ENCODE measurements around the gene KRTAP1-5. TPM values are rescaled to one million over a fixed set of nuclear protein-coding genes. Genes with fewer than 3 reads are reported as not detected.

The KRTAP1-5 gene
- total and polyA plus RNA-seq, 11 donors = not detected

DNA sequence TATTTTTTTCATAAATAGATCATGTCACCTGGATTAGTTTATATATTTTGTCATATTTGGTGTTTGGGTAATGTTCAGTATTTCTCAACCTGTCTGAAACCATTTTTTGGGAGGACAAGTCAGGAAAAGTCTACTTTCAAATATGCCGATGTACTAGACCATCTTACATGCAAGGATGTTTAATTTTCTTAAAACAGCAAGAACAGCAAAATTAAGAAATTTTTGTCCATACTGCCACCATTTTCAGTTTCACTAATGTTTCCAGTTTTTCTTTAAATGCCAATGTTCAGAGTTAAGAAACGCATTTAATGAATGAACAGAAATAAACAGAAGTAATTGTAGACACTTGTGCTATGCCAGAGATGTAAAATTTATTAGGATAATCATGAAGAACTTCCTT is 33.9 kb downstream of the KRTAP1-5 start:
- DNase-seq = no peak
- H3K27me3 ChIP-seq = peaks cover 0 to 41% (median 9%) of the 10 kb centered on the region in 9 donors

DNA sequence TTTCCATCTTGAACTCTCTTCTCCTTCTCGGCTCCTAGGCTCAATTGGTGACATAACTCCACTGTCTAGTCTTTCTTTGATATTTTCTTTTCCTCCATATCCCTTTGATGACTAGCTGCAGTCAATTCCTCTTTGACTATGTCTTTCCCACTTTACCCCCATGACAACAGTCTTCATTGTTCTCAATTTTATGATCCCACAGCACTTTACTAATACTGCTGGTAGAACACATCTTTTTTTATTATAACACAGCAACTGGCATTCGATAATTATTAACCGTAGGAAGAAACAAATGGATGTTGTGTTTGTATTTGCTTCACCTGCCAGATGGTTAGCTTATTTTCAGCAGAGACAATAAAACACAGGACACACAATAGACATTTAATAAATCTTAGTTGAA is 34.3 kb downstream of the KRTAP1-5 start:
- ATAC-seq (no peak), DNase-seq (no peak)
- WGBS, 4 donors = 82 to 88% (median 84%) methylated on average over 3 of the region's 3 CpGs
- Histone ChIP-seq H3K27me3 (peaks cover 0 to 41% (median 9%) of the 10 kb centered on the region in 9 donors), H3K36me3 (no peaks in the 10 kb centered on the region), H3K4me1 (no peaks in the 10 kb centered on the region), H3K9me3 (peaks cover 0 to 3% (median 0%) of the 10 kb centered on the region in 12 donors), H3K27ac (no peak overlapping the region), H3K4me3 (no peak overlapping the region)
- no peak for TF ChIP-seq POLR2A (IDR thresholded peaks at IDR 0.05)
- TF ChIP-seq, protein P1, sequence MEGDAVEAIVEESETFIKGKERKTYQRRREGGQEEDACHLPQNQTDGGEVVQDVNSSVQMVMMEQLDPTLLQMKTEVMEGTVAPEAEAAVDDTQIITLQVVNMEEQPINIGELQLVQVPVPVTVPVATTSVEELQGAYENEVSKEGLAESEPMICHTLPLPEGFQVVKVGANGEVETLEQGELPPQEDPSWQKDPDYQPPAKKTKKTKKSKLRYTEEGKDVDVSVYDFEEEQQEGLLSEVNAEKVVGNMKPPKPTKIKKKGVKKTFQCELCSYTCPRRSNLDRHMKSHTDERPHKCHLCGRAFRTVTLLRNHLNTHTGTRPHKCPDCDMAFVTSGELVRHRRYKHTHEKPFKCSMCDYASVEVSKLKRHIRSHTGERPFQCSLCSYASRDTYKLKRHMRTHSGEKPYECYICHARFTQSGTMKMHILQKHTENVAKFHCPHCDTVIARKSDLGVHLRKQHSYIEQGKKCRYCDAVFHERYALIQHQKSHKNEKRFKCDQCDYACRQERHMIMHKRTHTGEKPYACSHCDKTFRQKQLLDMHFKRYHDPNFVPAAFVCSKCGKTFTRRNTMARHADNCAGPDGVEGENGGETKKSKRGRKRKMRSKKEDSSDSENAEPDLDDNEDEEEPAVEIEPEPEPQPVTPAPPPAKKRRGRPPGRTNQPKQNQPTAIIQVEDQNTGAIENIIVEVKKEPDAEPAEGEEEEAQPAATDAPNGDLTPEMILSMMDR (IDR thresholded peaks at IDR 0.05) = no peak
- intact Hi-C loops (cut with DNase I) = no loop called here

More for the DNA sequence above, 33.9 kb downstream of the KRTAP1-5 start:
- H3K4me3 ChIP-seq = no peak overlapping the region
- H3K4me1 ChIP-seq = no peaks in the 10 kb centered on the region
- intact Hi-C loops (cut with DNase I) = no loop called here
- no peak for ATAC-seq
- WGBS, 4 donors = 89 to 95% (median 93%) methylated on average over 2 of the region's 2 CpGs
- peaks cover 0 to 3% (median 0%) of the 10 kb centered on the region in 12 donors for H3K9me3 ChIP-seq
- no peak overlapping the region for H3K27ac ChIP-seq
- no peaks in the 10 kb centered on the region for H3K36me3 ChIP-seq
- no peak for TF ChIP-seq POLR2A (IDR thresholded peaks at IDR 0.05)
- TF ChIP-seq, protein P1 (IDR thresholded peaks at IDR 0.05) = no peak

DNA sequence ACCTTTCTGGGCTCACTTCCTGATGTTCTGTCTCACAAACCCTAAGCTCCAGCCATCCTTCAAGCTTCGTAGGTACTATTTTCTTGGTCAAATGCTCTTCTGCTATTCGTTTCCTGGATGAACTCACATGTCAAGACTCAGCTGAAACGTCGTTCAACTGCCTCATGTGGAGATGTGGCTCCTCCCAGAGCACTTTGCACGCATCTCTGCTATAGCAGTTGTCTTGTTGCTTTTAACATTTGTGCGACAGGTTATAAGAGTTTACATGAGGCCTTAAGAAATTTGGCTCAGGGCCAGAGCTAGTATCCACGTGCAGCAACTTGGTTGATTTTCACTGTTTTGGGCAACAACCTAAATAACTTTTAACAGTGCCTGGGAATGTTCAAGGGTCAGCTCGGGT is 40.1 kb downstream of the KRTAP1-5 start:
- no peak for TF ChIP-seq POLR2A (IDR thresholded peaks at IDR 0.05)
- TF ChIP-seq, protein P1 (IDR thresholded peaks at IDR 0.05) = no peak
- H3K9me3 ChIP-seq = peaks cover 0 to 3% (median 0%) of the 10 kb centered on the region in 12 donors
- 57 to 63% (median 60%) methylated on average over 8 of the region's 8 CpGs for WGBS, 4 donors
- DNase-seq (no peak), ATAC-seq (no peak)
- H3K36me3 ChIP-seq = no peaks in the 10 kb centered on the region
- peaks cover 0 to 26% (median 9%) of the 10 kb centered on the region in 9 donors for H3K27me3 ChIP-seq
- H3K27ac ChIP-seq = no peak overlapping the region
- intact Hi-C loops (cut with DNase I) = no loop called here
- H3K4me1 ChIP-seq = no peaks in the 10 kb centered on the region
- H3K4me3 ChIP-seq = no peak overlapping the region

DNA sequence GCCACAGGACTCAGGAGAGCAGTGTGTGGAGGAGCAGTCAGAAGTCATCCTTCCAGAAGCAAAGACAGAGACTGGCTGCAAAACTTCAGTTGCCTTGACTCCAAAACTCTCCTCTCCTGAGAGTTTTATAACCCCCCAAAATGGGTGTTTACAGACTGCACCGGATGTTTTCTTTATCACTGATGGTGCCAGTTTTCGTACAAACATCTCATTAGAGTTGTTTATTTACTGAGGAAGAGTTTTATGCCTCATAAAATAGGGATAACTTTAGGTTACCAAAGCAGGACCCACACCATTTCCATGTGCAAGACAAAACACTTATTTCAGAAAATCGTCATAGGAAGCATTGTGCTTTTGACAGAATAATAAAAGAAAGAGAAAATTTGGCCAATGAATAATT is 42.8 kb downstream of the KRTAP1-5 start, which contains the start of gene KRT40:
KRT40 (minus strand) TSS at position 101 of the 400 bp plus-strand sequence; CDS start at position 48, 53 bp downstream.
- H3K27me3 ChIP-seq = peaks cover 0 to 35% (median 7%) of the 10 kb centered on the region in 9 donors
- no peaks in the 10 kb centered on the region for H3K36me3 ChIP-seq
- WGBS, 4 donors = 65 to 75% (median 72%) methylated on average over 3 of the region's 3 CpGs
- intact Hi-C loops (cut with DNase I) = no loop called here
- ATAC-seq (no peak), DNase-seq (no peak)
- no peak within 1 kb of the TSS for H3K27ac ChIP-seq
- H3K4me3 ChIP-seq = no peak within 1 kb of the TSS
- H3K4me1 ChIP-seq = peaks cover 0 to 5% (median 0%) of the 10 kb centered on the region in 12 donors
- TF ChIP-seq, protein P1 (IDR thresholded peaks at IDR 0.05) = no peak
- no peak for TF ChIP-seq POLR2A (IDR thresholded peaks at IDR 0.05)
- no peaks in the 10 kb centered on the region for H3K9me3 ChIP-seq

Data from heart left ventricle (tissue), 16 donors.